ENCODE results near the gene KCNA3.

GRCh38 chr1:110676970-110677369, 2.2 kb upstream of the KCNA3 start:
- TF ChIP-seq CTCF (conservative IDR thresholded peaks at IDR 0.05) (no peak), EZH2 (IDR thresholded peaks at IDR 0.05; ENCODE audit: low read depth) (no peak)

Data from PC-9 (cell line).